Hair follicle dermal papilla cell (primary cell): ENCODE measurements around the gene CLBA1. TPM values are rescaled to one million over a fixed set of nuclear protein-coding genes. Genes with fewer than 3 reads are reported as not detected.

Source experiments
- total RNA-seq: library from RNA; depleted of rRNA; stranded (reverse); fragments of >200 nt; gene quantifications from 2 replicates; pipeline ENCODE4 v1.2.3, GENCODE V29; 2012

Gene CLBA1
- 11.7 and 13.6 TPM in 2 replicates for total RNA-seq

GRCh38 chr14:104985675-104986486 is at the start of gene CLBA1:
Gene CLBA1, plus strand, starts transcription at chr14:104985788. Its CDS starts 644 bp downstream, at chr14:104986432.

GRCh38 chr14:104977681-104978653 is 7.6 kb upstream of the CLBA1 start, which contains the start of gene AHNAK2:
Gene AHNAK2, minus strand, starts transcription at chr14:104978374. Its CDS starts 137 bp downstream, at chr14:104978237.

GRCh38 chr14:105020815-105021655 is 35.4 kb downstream of the CLBA1 start, which contains the start of gene CDCA4:
Gene CDCA4, minus strand, starts transcription at chr14:105021083. Its CDS starts 9,154 bp downstream, at chr14:105011929.

Other genes starting within 250 kb of the CLBA1 start
- 64.1 and 69.2 TPM in 2 replicates for gene SIVA1, start 232.6 kb upstream of the CLBA1 start, total RNA-seq
- gene AKT1, start 190.0 kb upstream of the CLBA1 start, total RNA-seq: 221 and 234 TPM in 2 replicates
- 5.7 and 5.8 TPM in 2 replicates for gene ZBTB42, start 184.7 kb upstream of the CLBA1 start, total RNA-seq
- 24.3 and 25.9 TPM in 2 replicates for gene CEP170B, start 120.5 kb upstream of the CLBA1 start, total RNA-seq
- under 0.01 TPM in 2 replicates for gene PLD4, start 60.9 kb upstream of the CLBA1 start, total RNA-seq
- gene AHNAK2, start 7.4 kb upstream of the CLBA1 start, total RNA-seq: 167 and 231 TPM in 2 replicates
- gene CDCA4, start 35.3 kb downstream of the CLBA1 start, total RNA-seq: 10.4 and 12.8 TPM in 2 replicates
- gene GPR132, start 79.6 kb downstream of the CLBA1 start, total RNA-seq: 0.16 TPM in 1 of 2 replicates, not detected in the other
- 0.61 and 2.3 TPM in 2 replicates for gene JAG2, start 183.0 kb downstream of the CLBA1 start, total RNA-seq
- gene NUDT14, start 195.5 kb downstream of the CLBA1 start, total RNA-seq: 8.5 and 8.6 TPM in 2 replicates